Astrocyte of the spinal cord (primary cell): ENCODE results near the gene ERC1.

ENCODE experiments used
- DNase-seq: peaks from one replicate; pipeline ENCODE4 v3.0.0; 2011; ENCODE audit warnings: low read depth, low spot score
- H3K4me3 ChIP-seq: 2 replicates; pipeline ENCODE4 v1.5.1; 2011; ENCODE audit warnings: low read depth, mild to moderate bottlenecking, low read length, moderate library complexity
- in situ Hi-C: cut with HindIII; loops from 2 replicates; pipeline ENCODE4 v1.10.0; 2017; ENCODE audit warnings: low sequenced_read_pairs
- TF ChIP-seq, protein P1 (sequence below): IDR thresholded peaks from 2 replicates; pipeline ENCODE4 v1.5.1; 2012; ENCODE audit warnings: low read depth, mild to moderate bottlenecking, low read length, inconsistent platforms

The ERC1 gene

DNA sequence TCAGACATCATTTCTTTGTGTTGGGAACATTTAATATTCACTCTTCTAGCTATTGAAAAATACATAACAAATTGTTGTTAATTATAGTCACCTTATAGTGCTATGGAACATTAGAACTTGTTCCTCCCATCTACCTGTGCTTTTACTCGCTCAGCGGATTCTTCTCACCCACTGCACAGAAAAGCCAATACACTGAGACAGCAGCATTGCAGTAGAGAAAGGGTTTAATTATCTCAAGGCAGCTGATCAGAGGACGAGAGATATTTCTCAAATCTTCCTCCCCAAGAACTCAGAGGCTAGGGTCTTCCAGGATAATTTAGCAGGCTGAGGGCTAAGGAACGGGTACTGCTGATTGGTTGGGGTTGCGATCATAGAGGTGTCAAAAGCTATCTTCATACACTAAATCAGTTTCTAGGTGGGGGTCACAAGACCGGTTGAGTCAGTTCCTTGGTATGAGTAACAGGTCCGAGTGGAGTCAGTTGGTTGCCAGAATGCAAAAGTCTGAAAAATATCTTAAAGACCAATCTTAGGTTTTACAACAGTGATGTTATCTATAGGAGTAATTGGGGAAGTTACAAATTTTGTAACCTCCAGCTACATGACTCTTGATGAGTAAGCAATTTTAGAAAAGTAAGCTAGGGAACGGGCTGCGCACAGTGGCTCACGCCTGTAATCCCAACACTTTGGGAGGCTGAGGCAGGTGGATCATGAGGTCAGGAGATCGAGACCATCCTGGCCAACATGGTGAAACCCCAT lies 430.2 kb downstream of the ERC1 start:
- H3K4me3 ChIP-seq: no peak overlapping the region
- TF ChIP-seq, protein P1, sequence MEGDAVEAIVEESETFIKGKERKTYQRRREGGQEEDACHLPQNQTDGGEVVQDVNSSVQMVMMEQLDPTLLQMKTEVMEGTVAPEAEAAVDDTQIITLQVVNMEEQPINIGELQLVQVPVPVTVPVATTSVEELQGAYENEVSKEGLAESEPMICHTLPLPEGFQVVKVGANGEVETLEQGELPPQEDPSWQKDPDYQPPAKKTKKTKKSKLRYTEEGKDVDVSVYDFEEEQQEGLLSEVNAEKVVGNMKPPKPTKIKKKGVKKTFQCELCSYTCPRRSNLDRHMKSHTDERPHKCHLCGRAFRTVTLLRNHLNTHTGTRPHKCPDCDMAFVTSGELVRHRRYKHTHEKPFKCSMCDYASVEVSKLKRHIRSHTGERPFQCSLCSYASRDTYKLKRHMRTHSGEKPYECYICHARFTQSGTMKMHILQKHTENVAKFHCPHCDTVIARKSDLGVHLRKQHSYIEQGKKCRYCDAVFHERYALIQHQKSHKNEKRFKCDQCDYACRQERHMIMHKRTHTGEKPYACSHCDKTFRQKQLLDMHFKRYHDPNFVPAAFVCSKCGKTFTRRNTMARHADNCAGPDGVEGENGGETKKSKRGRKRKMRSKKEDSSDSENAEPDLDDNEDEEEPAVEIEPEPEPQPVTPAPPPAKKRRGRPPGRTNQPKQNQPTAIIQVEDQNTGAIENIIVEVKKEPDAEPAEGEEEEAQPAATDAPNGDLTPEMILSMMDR: no peak
- in situ Hi-C loops: no loop called here
- no peak for DNase-seq

DNA sequence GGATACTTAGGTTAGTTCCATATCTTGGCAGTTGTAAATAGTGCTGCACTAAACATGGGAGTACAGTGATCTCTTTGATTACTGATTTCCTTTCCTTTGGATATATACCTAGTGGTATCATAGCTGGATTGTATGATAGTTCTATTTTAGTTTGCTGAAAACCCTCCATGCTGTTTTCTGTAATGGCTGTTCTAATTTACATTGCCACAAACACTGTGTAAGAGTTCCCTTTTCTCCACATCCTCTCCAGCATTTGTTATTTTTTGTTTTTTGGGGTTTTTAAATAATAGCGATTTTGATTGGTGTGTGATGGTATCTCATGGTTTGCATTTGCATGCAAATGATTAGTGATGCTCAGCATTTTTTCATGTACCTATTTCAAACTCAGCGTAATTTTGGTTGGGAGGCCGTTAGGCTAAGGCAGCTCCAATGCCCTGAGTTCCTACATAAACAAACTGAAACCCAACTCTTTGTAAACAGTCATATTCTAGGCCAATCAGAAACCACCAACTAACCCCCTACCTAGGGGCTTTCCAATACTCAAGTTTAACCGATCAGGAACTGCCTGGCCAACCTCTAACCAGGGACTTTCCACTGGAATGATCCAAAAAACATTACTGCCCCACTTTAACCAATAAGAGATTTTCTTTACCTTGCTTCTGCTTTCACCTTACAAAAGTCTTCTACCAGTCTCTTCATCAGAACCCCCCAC lies 431.7 kb downstream of the ERC1 start:
- no peak for DNase-seq
- H3K4me3 ChIP-seq: no peak overlapping the region
- in situ Hi-C loops: no loop called here
- TF ChIP-seq, protein P1: no peak

DNA sequence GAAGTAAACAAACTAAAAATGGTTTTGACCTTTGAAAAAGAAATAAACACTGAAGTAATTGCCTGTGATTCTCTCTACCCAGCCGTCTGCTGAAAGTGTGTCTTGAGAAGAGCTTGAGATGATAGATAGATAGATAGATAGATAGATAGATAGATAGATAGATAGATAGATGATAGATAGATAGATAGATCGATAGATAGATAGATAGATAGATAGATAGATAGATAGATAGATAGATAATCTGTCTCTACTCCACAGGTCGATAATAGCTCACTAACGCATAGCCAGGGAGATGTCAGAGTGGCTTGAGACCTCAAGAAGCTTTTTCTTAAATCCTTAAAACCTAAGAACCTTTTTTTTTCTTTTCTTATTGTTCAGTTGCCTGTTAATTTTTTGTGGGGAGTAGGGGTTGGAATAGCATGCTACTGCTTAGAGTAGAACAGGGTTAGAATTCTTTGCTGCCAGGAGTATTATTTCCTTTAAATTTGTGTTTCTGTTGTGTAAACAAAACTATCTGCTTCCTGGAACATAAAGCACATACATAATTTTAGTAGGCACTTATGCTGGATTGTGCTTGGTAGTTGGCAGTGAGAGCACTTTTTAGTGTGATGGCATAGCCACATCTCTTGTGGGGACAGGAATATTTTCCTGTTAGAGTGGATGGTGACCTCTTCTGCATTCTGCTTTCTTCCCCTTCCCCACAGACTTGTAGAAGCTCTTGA lies 433.8 kb downstream of the ERC1 start:
- no peak for DNase-seq
- in situ Hi-C loops: no loop called here
- no peak overlapping the region for H3K4me3 ChIP-seq
- TF ChIP-seq, protein P1: no peak

DNA sequence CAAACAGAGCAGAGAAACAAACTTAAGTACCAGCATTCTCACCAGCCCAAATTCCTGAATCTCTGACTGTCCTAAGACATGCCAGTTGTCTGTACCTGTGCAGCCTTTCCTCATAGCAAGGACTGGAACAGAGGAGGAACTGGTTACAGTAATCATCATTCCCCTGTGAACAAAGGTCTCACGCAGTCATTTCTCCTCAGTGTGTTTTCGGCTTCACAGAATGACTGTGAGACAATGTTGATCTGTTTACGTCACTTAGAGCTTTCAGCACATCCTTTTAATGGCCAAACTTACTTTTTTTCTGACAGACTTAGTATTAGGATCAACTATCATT lies 434.3 kb downstream of the ERC1 start:
- TF ChIP-seq, protein P1: no peak
- no peak overlapping the region for H3K4me3 ChIP-seq
- in situ Hi-C loops: no loop called here
- no peak for DNase-seq

DNA sequence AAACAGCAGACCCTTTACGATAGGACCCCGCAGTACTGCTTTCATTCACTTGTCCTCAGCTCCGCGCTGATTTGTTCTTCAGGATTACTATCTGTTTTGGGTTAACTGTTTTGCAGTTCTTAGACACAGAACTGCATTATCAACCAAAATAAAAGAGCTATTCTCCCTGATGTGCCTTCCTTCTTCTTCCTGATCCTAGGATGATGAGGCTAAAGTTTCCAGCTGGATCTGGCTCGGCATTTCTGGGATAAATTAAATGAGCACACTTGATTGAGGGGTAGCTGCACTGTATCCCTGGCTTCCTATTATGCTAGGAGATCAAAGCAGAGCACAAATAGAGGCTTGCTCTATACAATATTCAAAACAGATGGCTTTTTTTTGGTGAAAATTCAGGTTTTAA lies 437.6 kb downstream of the ERC1 start:
- no peak for DNase-seq
- H3K4me3 ChIP-seq: no peak overlapping the region
- in situ Hi-C loops: no loop called here
- TF ChIP-seq, protein P1: no peak

DNA sequence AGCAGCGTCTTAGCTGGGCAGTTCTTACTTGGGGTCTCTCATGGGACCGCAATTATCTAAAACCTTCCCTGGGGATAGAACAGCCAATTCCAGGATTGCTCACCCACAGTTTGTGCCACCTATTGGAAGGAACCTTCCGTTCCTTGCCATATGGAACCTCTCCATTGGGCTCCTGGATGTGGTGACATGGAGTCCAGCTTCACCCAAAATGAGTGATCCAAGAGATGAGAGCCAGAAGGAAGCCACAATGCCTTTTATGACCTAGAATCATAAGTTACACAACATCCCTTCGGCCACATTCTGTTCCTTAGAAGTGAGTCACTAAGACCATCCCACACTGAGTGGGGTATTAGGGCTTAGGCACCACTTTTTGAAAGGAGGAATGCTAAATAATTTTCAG lies 439.0 kb downstream of the ERC1 start:
- DNase-seq: peak; percentile 61
- in situ Hi-C loops: no loop called here
- TF ChIP-seq, protein P1: no peak
- H3K4me3 ChIP-seq: no peak overlapping the region
